Stomach (tissue), 9 donors: ENCODE data around the gene PLCB4. TPM values are rescaled to one million over a fixed set of nuclear protein-coding genes. Genes with fewer than 3 reads are reported as not detected.

ENCODE experiments used
- DNase-seq, 2 donors: peaks; one replicate each; pipeline versions ENCODE4 v3.0.0 to v3.0.0-alpha.2; 2013 to 2019
- H3K27ac ChIP-seq, 5 donors: fragments of 200-600 bp in 4 of 5; sonication (generic) in 4 of 5; one replicate each; pipeline ENCODE4 v1.5.1; 2013 to 2019; ENCODE audit warnings: mild to moderate bottlenecking in 1 of 5, moderate library complexity in 1 of 5
- H3K27me3 ChIP-seq, 3 donors: fragments of 200-600 bp; sonication (generic); one replicate each; pipeline ENCODE4 v1.5.1; 2017 to 2019; ENCODE audit warnings: mixed run types in 1 of 3
- H3K36me3 ChIP-seq, 4 donors: fragments of 200-600 bp; sonication (generic); 1 replicate in 3 of 4; 2 replicates in 1 of 4; pipeline ENCODE4 v1.5.1; 2016 to 2019
- H3K4me1 ChIP-seq, 4 donors: fragments of 200-600 bp; sonication (generic); one replicate each; pipeline ENCODE4 v1.5.1; 2016 to 2019
- H3K4me3 ChIP-seq, 4 donors: fragments of 200-600 bp; sonication (generic) in 3 of 4; one replicate each; pipeline ENCODE4 v1.5.1; 2016 to 2019; ENCODE audit warnings: mild to moderate bottlenecking in 1 of 4
- H3K9me3 ChIP-seq, 4 donors: fragments of 200-600 bp; sonication (generic); one replicate each; pipeline ENCODE4 v1.5.1; 2016 to 2019
- CTCF ChIP-seq, 7 experiments: fragments of 450-650 bp in 4 of 7; fragments of 200-600 bp in 3 of 7; sonication (generic) in 3 of 7; IDR thresholded peaks; one replicate each; pipeline ENCODE4 v1.5.1; 2016 to 2019; ENCODE audit warnings: antibody characterized with exemption in 7 of 7, control low read depth in 2 of 7, mild to moderate bottlenecking in 1 of 7
- EP300 ChIP-seq: sonication (generic); formaldehyde crosslinking; IDR thresholded peaks from one replicate; pipeline ENCODE4 v1.6.1; 2017; ENCODE audit warnings: antibody characterized with exemption
- POLR2A ChIP-seq, 4 donors: fragments of 450-650 bp; IDR thresholded peaks; one replicate each; pipeline ENCODE4 v1.6.1; 2016; ENCODE audit warnings: antibody characterized with exemption in 4 of 4, control low read depth in 2 of 4, mild to moderate bottlenecking in 1 of 4, moderate library complexity in 1 of 4
- POLR2AphosphoS5 ChIP-seq, 3 donors: sonication (generic); formaldehyde crosslinking; IDR thresholded peaks; one replicate each; pipeline ENCODE4 v1.6.1; 2016; ENCODE audit warnings: antibody characterized with exemption in 3 of 3
- WGBS, 5 donors: extraction: QIAGEN DNeasy Blood & Tissue Kit in 3 of 5; methylation state at CpG; one replicate each; pipeline versions ENCODE4 v1.1.5 to v1.1.7; 2013 to 2018; 5-methylcytosine and 5-hydroxymethylcytosine counted together
- intact Hi-C: fragments of 100-400 bp; cut with DNase I; formaldehyde crosslinking; loops from one replicate; pipeline ENCODE4 v1.15.1; 2023; ENCODE audit warnings: low total_unique reads
- polyA plus RNA-seq, 3 donors: library from polyadenylated mRNA; stranded (reverse); fragments of 200-250 nt; gene quantifications; one replicate each; pipeline ENCODE4 v1.2.3, GENCODE V29; 2013
- total RNA-seq, 5 donors: library from RNA; depleted of rRNA; stranded (reverse); fragments of >200 nt; gene quantifications; one replicate each; pipeline versions ENCODE4 v1.1.0 to v1.2.3, GENCODE V29; 2014 to 2016
- donor health status: healthy with polysubstance abuse.
- donor health status: Bipolar disorder and iron deficiency.
- donor health status: healthy.

The PLCB4 gene
- total and polyA plus RNA-seq, 8 donors, result 5.3 to 29.4 (median 22.3) TPM

DNA sequence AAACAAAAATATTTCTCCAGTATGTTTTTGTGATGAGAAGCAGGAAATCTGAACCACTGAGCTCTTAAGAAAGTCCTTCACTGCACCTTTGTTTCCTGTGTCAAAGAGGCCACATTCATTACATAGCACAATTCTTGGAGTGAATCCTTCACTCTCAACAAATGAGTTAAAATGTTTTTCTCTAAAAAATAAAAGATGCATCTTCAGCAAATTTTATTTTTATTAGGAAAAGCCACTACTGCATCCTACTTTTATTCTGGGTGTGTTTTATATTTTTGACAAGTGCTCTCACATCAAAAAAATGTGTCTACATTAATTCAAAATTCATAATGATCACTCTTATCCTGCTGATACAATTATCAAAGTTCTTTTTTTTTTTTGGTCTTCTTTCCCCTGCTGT, 76.3 kb downstream of the PLCB4 start:
- no peaks in the 10 kb centered on the region for H3K27me3 ChIP-seq
- TF ChIP-seq POLR2A (IDR thresholded peaks at IDR 0.05) (no peak), CTCF (IDR thresholded peaks at IDR 0.05) (no peak), POLR2AphosphoS5 (IDR thresholded peaks at IDR 0.05) (no peak), EP300 (no peak)
- no peak overlapping the region for H3K4me3 ChIP-seq
- no peaks in the 10 kb centered on the region for H3K9me3 ChIP-seq
- no peaks in the 10 kb centered on the region for H3K36me3 ChIP-seq
- H3K4me1 ChIP-seq, result peaks cover 0 to 33% (median 18%) of the 10 kb centered on the region in 4 donors
- DNase-seq, result no peak
- no peak overlapping the region for H3K27ac ChIP-seq
- intact Hi-C loops, result no loop called here

GRCh38 chr20:9146649-9147048, 77.8 kb downstream of the PLCB4 start:
- Histone ChIP-seq H3K36me3 (no peaks in the 10 kb centered on the region), H3K4me3 (no peak overlapping the region), H3K9me3 (peaks cover 0 to 3% (median 0%) of the 10 kb centered on the region in 4 donors), H3K27me3 (no peaks in the 10 kb centered on the region), H3K4me1 (peaks cover 0 to 33% (median 18%) of the 10 kb centered on the region in 4 donors), H3K27ac (no peak overlapping the region)
- WGBS, 5 donors, result 88 to 97% (median 92%) methylated on average over 2 of the region's 2 CpGs
- intact Hi-C loops, result no loop called here
- no peak for TF ChIP-seq CTCF (IDR thresholded peaks at IDR 0.05)
- TF ChIP-seq EP300, result no peak
- TF ChIP-seq POLR2AphosphoS5 (IDR thresholded peaks at IDR 0.05), result no peak
- no peak for TF ChIP-seq POLR2A (IDR thresholded peaks at IDR 0.05)
- DNase-seq, result no peak

- WGBS, 5 donors, result 79 to 93% (median 93%) methylated on average over 2 of the region's 2 CpGs
- no peak for TF ChIP-seq POLR2AphosphoS5 (IDR thresholded peaks at IDR 0.05)
- TF ChIP-seq POLR2A (IDR thresholded peaks at IDR 0.05), result no peak
- TF ChIP-seq EP300, result no peak
- TF ChIP-seq CTCF (IDR thresholded peaks at IDR 0.05), result no peak
- peaks cover 0 to 33% (median 18%) of the 10 kb centered on the region in 4 donors for H3K4me1 ChIP-seq
- peaks cover 0 to 11% (median 6%) of the 10 kb centered on the region in 4 donors for H3K9me3 ChIP-seq
- no peak overlapping the region for H3K27ac ChIP-seq
- no peak overlapping the region for H3K4me3 ChIP-seq
- intact Hi-C loops, result no loop called here
- no peak for DNase-seq
- H3K36me3 ChIP-seq, result no peaks in the 10 kb centered on the region
- no peaks in the 10 kb centered on the region for H3K27me3 ChIP-seq
Observed at GRCh38 chr20:9147547-9148024, 78.7 kb downstream of the PLCB4 start.

GRCh38 chr20:9148291-9148690, 79.4 kb downstream of the PLCB4 start:
- intact Hi-C loops, result no loop called here
- no peak overlapping the region for H3K27ac ChIP-seq
- 35 to 72% (median 52%) methylated on average over 3 of the region's 3 CpGs for WGBS, 5 donors
- H3K4me3 ChIP-seq, result no peak overlapping the region
- H3K9me3 ChIP-seq, result peaks cover 0 to 11% (median 8%) of the 10 kb centered on the region in 4 donors
- no peaks in the 10 kb centered on the region for H3K27me3 ChIP-seq
- TF ChIP-seq POLR2A (IDR thresholded peaks at IDR 0.05), result no peak
- no peak for TF ChIP-seq EP300
- no peak for TF ChIP-seq POLR2AphosphoS5 (IDR thresholded peaks at IDR 0.05)
- TF ChIP-seq CTCF (IDR thresholded peaks at IDR 0.05), result no peak
- no peak for DNase-seq
- H3K4me1 ChIP-seq, result peaks cover 0 to 33% (median 18%) of the 10 kb centered on the region in 4 donors
- H3K36me3 ChIP-seq, result no peaks in the 10 kb centered on the region
